GM12878 (cell line): ENCODE data around the gene FUZ. TPM values are rescaled to one million over a fixed set of nuclear protein-coding genes. Genes with fewer than 3 reads are reported as not detected.

ENCODE experiments used
- ATAC-seq: fragments of 200-7000 bp; cut with Tn5 transposase; 3 replicates; pipeline ENCODE4 v1.9.1; 2020; ENCODE audit warnings: mild to moderate bottlenecking, moderate library complexity
- BruUV-seq: library from RNA; stranded (reverse); fragments of 400-500 nt; replicated peaks from 2 replicates; lab custom pipeline; 2021; lab: Mats Ljungman, UMichigan
- CTCF ChIA-PET: fragments of 300-600 bp; sonication (Branson Sonifier 250); formaldehyde crosslinking; extraction: SDS; loops from one replicate; lab custom pipeline; 2021; ENCODE audit warnings: inconsistent platforms; lab: Yijun Ruan, JAX
- POLR2A ChIA-PET: fragments of 350-600 bp; formaldehyde crosslinking; extraction: SDS; loops from one replicate; lab custom pipeline; 2021; ENCODE audit warnings: inconsistent platforms; lab: Charles Lee
- RAD21 ChIA-PET: fragments of 300-600 bp; sonication (Branson Sonifier 250); formaldehyde crosslinking; loops from one replicate; lab custom pipeline; 2023; ENCODE audit warnings: antibody characterized with exemption; ENCODE audit not compliant: unreplicated experiment; lab: Charles Lee
- SMC1A ChIA-PET: fragments of 300-600 bp; sonication (Branson Sonifier 250); formaldehyde crosslinking; loops from one replicate; lab custom pipeline; 2023; ENCODE audit not compliant: unreplicated experiment, uncharacterized antibody; lab: Charles Lee
- DNase-seq: peaks from one replicate; pipeline ENCODE4 v3.0.0-alpha.2; 2011; ENCODE audit warnings: low read depth, low spot score
- FAIRE-seq: peaks from 3 replicates; lab custom pipeline; 2011; peaks lifted over from hg19 to GRCh38; lab: Jason Lieb, UNC
- H2AFZ ChIP-seq: 2 replicates; pipeline ENCODE4 v1.6.0; 2011; ENCODE audit warnings: low read depth, low read length, control low read depth; ENCODE audit not compliant: control insufficient read depth
- H3K27ac ChIP-seq: 2 replicates; pipeline ENCODE4 v1.5.1; 2011; ENCODE audit warnings: control low read depth; ENCODE audit not compliant: control insufficient read depth, insufficient read depth
- H3K27me3 ChIP-seq, 2 experiments: replicated peaks in 1 of 2; 2 replicates each; pipeline versions ENCODE4 v1.6.0 to v1.6.1; 2011; ENCODE audit warnings: low read length in 1 of 2; ENCODE audit not compliant: control insufficient read depth in 2 of 2, insufficient read depth in 2 of 2
- H3K36me3 ChIP-seq, 2 experiments: 2 replicates each; pipeline ENCODE4 v1.5.1; 2011; ENCODE audit warnings: low read length in 1 of 2; ENCODE audit not compliant: control insufficient read depth in 2 of 2, insufficient read depth in 2 of 2
- H3K4me1 ChIP-seq: 2 replicates; pipeline ENCODE4 v1.6.1; 2011; ENCODE audit warnings: mild to moderate bottlenecking, low read length, moderate library complexity, mixed read lengths; ENCODE audit not compliant: control insufficient read depth, insufficient read depth
- H3K4me2 ChIP-seq: 2 replicates; pipeline ENCODE4 v1.6.0; 2011; ENCODE audit warnings: control low read depth; ENCODE audit not compliant: control insufficient read depth, insufficient read depth
- H3K4me3 ChIP-seq: fragments of 200-600 bp; sonication (generic); 2 replicates; pipeline ENCODE4 v1.5.1; 2016
- H3K79me2 ChIP-seq: 2 replicates; pipeline ENCODE4 v1.6.0; 2011; ENCODE audit warnings: low read length; ENCODE audit not compliant: control insufficient read depth, insufficient read depth
- H3K9ac ChIP-seq: 2 replicates; pipeline ENCODE4 v1.8.0; 2011; ENCODE audit warnings: low read length, control low read depth, mixed read lengths; ENCODE audit not compliant: control insufficient read depth, insufficient read depth
- H3K9me3 ChIP-seq: replicated peaks from 3 replicates; pipeline ENCODE4 v1.5.1; 2011; ENCODE audit warnings: mild to moderate bottlenecking, low read length; ENCODE audit not compliant: control insufficient read depth, insufficient read depth
- H4K20me1 ChIP-seq: 2 replicates; pipeline ENCODE4 v1.6.0; 2011; ENCODE audit not compliant: control insufficient read depth, insufficient read depth
- KAT2A ChIP-seq: conservative IDR thresholded peaks from 2 replicates; pipeline ENCODE4 v1.6.1; 2011; ENCODE audit warnings: low read depth, low read length; ENCODE audit not compliant: control insufficient read depth
- NFYB ChIP-seq: IDR thresholded peaks from 2 replicates; pipeline ENCODE4 v1.6.1; 2011; ENCODE audit warnings: low read depth, mild to moderate bottlenecking, low read length, improper control_type of control experiment, moderate library complexity; ENCODE audit not compliant: insufficient read depth
- POLR2AphosphoS2 ChIP-seq: IDR thresholded peaks from 2 replicates; pipeline ENCODE4 v1.6.1; 2011; ENCODE audit warnings: low read depth, mild to moderate bottlenecking, low read length, improper control_type of control experiment, moderate library complexity
- RCOR1 ChIP-seq: conservative IDR thresholded peaks from 2 replicates; pipeline ENCODE4 v1.6.1; 2012; ENCODE audit warnings: low read depth, low read length, improper control_type of control experiment
- WGBS: methylation state at CpG from one replicate; pipeline ENCODE4 v1.1.6; 2016; ENCODE audit warnings: low lambda C conversion rate; ENCODE audit not compliant: insufficient replicate concordance, insufficient coverage; ENCODE audit errors: missing lambda C conversion rate; 5-methylcytosine and 5-hydroxymethylcytosine counted together
- in situ Hi-C: fragments of 300-500 bp; cut with MboI; formaldehyde crosslinking; loops from 9 replicates; pipeline ENCODE4 v1.14.3; 2018; ENCODE audit warnings: mixed read lengths
- intact Hi-C: fragments of 100-400 bp; cut with micrococcal nuclease; formaldehyde crosslinking; loops from one replicate; pipeline ENCODE4 v1.14.2; 2022; ENCODE audit not compliant: unreplicated experiment
- polyA plus RNA-seq, 11 experiments: library from polyadenylated mRNA; depleted of rRNA in 4 of 11; unstranded in 6 of 11; stranded (reverse) in 5 of 11; fragments of >200 nt; fragmentation: Nextera tagmentation in 4 of 11; fragmentation: Illumina TruSeq in 1 of 11; extraction: Ambion mirVana in 4 of 11; extraction: Trizol in 1 of 11; gene quantifications; 1 replicate in 1 of 11; 2 replicates in 10 of 11; pipeline versions ENCODE4 v1.2.1 to v1.2.3, GENCODE V29; 2011 to 2016; ENCODE audit warnings: inconsistent platforms in 2 of 11, missing spikeins in 2 of 11, low read depth in 1 of 11
- total RNA-seq, 4 experiments: library from RNA; depleted of rRNA in 3 of 4; stranded (reverse); fragments of >200 nt in 3 of 4; fragmentation: Illumina TruSeq in 1 of 4; extraction: Trizol in 1 of 4; gene quantifications; 2 replicates each; pipeline versions ENCODE4 v1.2.1 to v1.2.3, GENCODE V29; 2013 to 2021
- TF ChIP-seq, protein P1 (sequence below): fragments of 450-650 bp; IDR thresholded peaks from 2 replicates; pipeline ENCODE4 v1.6.1; 2017; ENCODE audit warnings: mild to moderate bottlenecking, moderate library complexity

The FUZ gene
- total and polyA plus RNA-seq, 10 of the 15 experiments (the other 5 are each of a cell fraction or from before 2014, with no cell fraction given), result 0.18 to 11.5 (median 8.8) TPM

DNA sequence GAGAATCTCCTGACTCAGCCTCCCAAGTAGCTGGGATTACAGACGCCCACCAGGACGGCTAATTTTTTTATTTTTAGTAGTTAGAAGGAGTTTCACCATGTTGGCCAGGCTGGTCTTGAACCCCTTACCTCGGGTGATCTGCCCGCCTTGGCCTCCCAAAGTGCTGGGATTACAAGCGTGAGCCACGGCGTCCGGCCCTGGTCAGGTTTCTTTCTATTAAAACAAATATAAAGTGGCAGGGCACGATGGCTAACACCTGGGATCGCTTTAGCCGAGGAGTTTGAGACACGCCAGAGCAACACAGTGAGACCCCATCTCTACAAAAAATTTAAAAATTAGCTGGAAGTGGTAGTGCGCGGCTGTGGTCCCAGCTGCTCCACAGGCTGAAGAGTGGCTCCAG is 3.5 kb upstream of the FUZ start:
- H3K9ac ChIP-seq, result no peak overlapping the region

More for the DNA sequence above, 3.5 kb upstream of the FUZ start:
- no TSS peak for BruUV-seq
- Histone ChIP-seq H3K4me3 (no peak overlapping the region), H3K27me3 (no peaks in the 10 kb centered on the region), H3K4me2 (no peak overlapping the region), H3K9me3 (no peaks in the 10 kb centered on the region), H3K27ac (no peak overlapping the region), H4K20me1 (no peaks in the 10 kb centered on the region), H3K79me2 (peaks cover 24% of the 10 kb centered on the region), H2AFZ (no peak overlapping the region), H3K36me3 (peaks cover 0 to 6% of the 10 kb centered on the region in 2 experiments; a peak in 2 of 4 replicates), H3K4me1 (peaks cover 8% of the 10 kb centered on the region)
- ATAC-seq (no peak), FAIRE-seq (no peak), DNase-seq (no peak)
- RAD21 ChIA-PET, result no interaction called here
- POLR2A ChIA-PET, result no interaction called here
- CTCF ChIA-PET, result no interaction called here
- in situ Hi-C loops, result no loop called here
- WGBS, result 74% methylated on average over 14 of the region's 14 CpGs
- no peak for TF ChIP-seq POLR2AphosphoS2
- no peak for TF ChIP-seq RCOR1
- no peak for TF ChIP-seq NFYB
- TF ChIP-seq, protein P1, sequence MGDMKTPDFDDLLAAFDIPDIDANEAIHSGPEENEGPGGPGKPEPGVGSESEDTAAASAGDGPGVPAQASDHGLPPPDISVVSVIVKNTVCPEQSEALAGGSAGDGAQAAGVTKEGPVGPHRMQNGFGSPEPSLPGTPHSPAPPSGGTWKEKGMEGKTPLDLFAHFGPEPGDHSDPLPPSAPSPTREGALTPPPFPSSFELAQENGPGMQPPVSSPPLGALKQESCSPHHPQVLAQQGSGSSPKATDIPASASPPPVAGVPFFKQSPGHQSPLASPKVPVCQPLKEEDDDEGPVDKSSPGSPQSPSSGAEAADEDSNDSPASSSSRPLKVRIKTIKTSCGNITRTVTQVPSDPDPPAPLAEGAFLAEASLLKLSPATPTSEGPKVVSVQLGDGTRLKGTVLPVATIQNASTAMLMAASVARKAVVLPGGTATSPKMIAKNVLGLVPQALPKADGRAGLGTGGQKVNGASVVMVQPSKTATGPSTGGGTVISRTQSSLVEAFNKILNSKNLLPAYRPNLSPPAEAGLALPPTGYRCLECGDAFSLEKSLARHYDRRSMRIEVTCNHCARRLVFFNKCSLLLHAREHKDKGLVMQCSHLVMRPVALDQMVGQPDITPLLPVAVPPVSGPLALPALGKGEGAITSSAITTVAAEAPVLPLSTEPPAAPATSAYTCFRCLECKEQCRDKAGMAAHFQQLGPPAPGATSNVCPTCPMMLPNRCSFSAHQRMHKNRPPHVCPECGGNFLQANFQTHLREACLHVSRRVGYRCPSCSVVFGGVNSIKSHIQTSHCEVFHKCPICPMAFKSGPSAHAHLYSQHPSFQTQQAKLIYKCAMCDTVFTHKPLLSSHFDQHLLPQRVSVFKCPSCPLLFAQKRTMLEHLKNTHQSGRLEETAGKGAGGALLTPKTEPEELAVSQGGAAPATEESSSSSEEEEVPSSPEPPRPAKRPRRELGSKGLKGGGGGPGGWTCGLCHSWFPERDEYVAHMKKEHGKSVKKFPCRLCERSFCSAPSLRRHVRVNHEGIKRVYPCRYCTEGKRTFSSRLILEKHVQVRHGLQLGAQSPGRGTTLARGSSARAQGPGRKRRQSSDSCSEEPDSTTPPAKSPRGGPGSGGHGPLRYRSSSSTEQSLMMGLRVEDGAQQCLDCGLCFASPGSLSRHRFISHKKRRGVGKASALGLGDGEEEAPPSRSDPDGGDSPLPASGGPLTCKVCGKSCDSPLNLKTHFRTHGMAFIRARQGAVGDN, result no peak
- no peak for TF ChIP-seq KAT2A
- SMC1A ChIA-PET, result no interaction called here
- intact Hi-C loops, result no loop called here
